Fibroblast of lung (primary cell): ENCODE measurements around the gene MND1.

Source experiments
- CTCF ChIP-seq, 2 donors: IDR thresholded peaks in 1 of 2; conservative IDR thresholded peaks in 1 of 2; 1 replicate in 1 of 2; 2 replicates in 1 of 2; pipeline ENCODE4 v1.5.1; 2011 to 2012; ENCODE audit warnings: low read length in 2 of 2, control low read depth in 1 of 2, inconsistent platforms in 1 of 2, low read depth in 1 of 2, mild to moderate bottlenecking in 1 of 2
- EZH2 ChIP-seq: IDR thresholded peaks from 2 replicates; pipeline ENCODE4 v1.5.1; 2012; ENCODE audit warnings: low read length, control low read depth, mild to moderate bottlenecking; ENCODE audit errors: missing control alignments

DNA sequence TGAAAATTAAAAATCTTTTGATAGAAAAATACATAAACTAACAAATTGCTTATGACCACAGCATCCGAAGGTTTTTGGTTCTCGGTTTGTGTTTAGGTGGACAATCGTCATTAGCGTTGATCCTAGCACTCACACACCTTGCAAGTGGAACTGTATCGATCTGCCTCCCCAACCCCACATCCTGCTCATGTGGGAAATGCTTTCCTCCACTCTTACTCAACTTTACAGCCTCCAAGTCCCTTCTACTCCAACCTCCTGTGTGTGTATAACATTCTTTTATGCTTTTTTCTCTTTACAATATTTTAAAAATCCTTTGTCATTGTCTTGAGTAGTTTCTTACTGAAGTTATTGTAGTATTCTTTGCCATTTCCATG lies 106.0 kb downstream of the MND1 start:
- TF ChIP-seq CTCF (conservative IDR thresholded peaks at IDR 0.05 in 1 of 2, IDR thresholded peaks at IDR 0.05 in 1 of 2; ENCODE audit: low read depth in 1 of 2, low read length in 2 of 2): no peak
- TF ChIP-seq EZH2: no peak
